H9 (cell line): ENCODE measurements around the gene IFT122. TPM values are rescaled to one million over a fixed set of nuclear protein-coding genes. Genes with fewer than 3 reads are reported as not detected.

Source experiments
- DNase-seq: peaks from one replicate; pipeline ENCODE4 v3.0.0-alpha.2; 2017
- H2AFZ ChIP-seq: one replicate; pipeline ENCODE4 v1.6.1; 2013; ENCODE audit warnings: mild to moderate bottlenecking, low read length, control low read depth, moderate library complexity
- H2AK5ac ChIP-seq: 2 replicates; pipeline ENCODE4 v1.6.1; 2013; ENCODE audit warnings: low read length, control low read depth, mixed read lengths; ENCODE audit not compliant: insufficient read length
- H2BK120ac ChIP-seq: one replicate; pipeline ENCODE4 v1.6.1; 2013; ENCODE audit warnings: low read depth, mild to moderate bottlenecking, low read length, control low read depth, inconsistent platforms; ENCODE audit not compliant: poor library complexity, severe bottlenecking
- H2BK12ac ChIP-seq: 2 replicates; pipeline ENCODE4 v1.6.1; 2013; ENCODE audit warnings: low read length, control low read depth, mixed read lengths, low read depth; ENCODE audit not compliant: insufficient read length
- H2BK15ac ChIP-seq: 2 replicates; pipeline ENCODE4 v1.6.1; 2013; ENCODE audit warnings: low read depth, low read length, control low read depth
- H2BK20ac ChIP-seq: one replicate; pipeline ENCODE4 v1.6.1; 2013; ENCODE audit warnings: low read depth, mild to moderate bottlenecking, low read length, control low read depth, inconsistent platforms; ENCODE audit not compliant: poor library complexity, severe bottlenecking
- H2BK5ac ChIP-seq: 2 replicates; pipeline ENCODE4 v1.6.1; 2013; ENCODE audit warnings: low read length, control low read depth, mixed read lengths; ENCODE audit not compliant: insufficient read length
- H3K14ac ChIP-seq: 2 replicates; pipeline ENCODE4 v1.6.1; 2013; ENCODE audit warnings: low read length, control low read depth; ENCODE audit not compliant: insufficient read depth
- H3K18ac ChIP-seq: 2 replicates; pipeline ENCODE4 v1.6.1; 2013; ENCODE audit warnings: low read depth, mild to moderate bottlenecking, mixed read lengths, low read length, control low read depth; ENCODE audit not compliant: insufficient read length
- H3K23ac ChIP-seq: 2 replicates; pipeline ENCODE4 v1.6.1; 2013; ENCODE audit warnings: low read length, control low read depth, mixed read lengths, low read depth; ENCODE audit not compliant: insufficient read length
- H3K23me2 ChIP-seq: 2 replicates; pipeline ENCODE4 v1.6.1; 2013; ENCODE audit warnings: low read depth, mild to moderate bottlenecking, mixed read lengths, low read length, control low read depth; ENCODE audit not compliant: insufficient read length, poor library complexity, severe bottlenecking
- H3K27ac ChIP-seq: 2 replicates; pipeline ENCODE4 v1.5.1; 2013; ENCODE audit warnings: low read length, control low read depth, mixed read lengths, low read depth; ENCODE audit not compliant: insufficient read length
- H3K27me3 ChIP-seq: 2 replicates; pipeline ENCODE4 v1.6.1; 2013; ENCODE audit warnings: low read length, control low read depth, inconsistent platforms; ENCODE audit not compliant: insufficient read depth
- H3K4ac ChIP-seq: 2 replicates; pipeline ENCODE4 v1.6.1; 2013; ENCODE audit warnings: low read depth, mild to moderate bottlenecking, control low read depth, inconsistent platforms, low read length, moderate library complexity
- H3K4me1 ChIP-seq: 2 replicates; pipeline ENCODE4 v1.6.1; 2013; ENCODE audit warnings: low read length, control low read depth, inconsistent platforms; ENCODE audit not compliant: insufficient read depth
- H3K4me2 ChIP-seq: 2 replicates; pipeline ENCODE4 v1.6.1; 2013; ENCODE audit warnings: low read length, control low read depth, mixed read lengths; ENCODE audit not compliant: insufficient read length, insufficient read depth
- H3K56ac ChIP-seq: 2 replicates; pipeline ENCODE4 v1.6.1; 2013; ENCODE audit warnings: low read depth, mild to moderate bottlenecking, mixed read lengths, low read length, control low read depth; ENCODE audit not compliant: insufficient read length
- H3K79me1 ChIP-seq: 2 replicates; pipeline ENCODE4 v1.6.1; 2013; ENCODE audit warnings: low read depth, mild to moderate bottlenecking, moderate library complexity, low read length, control low read depth, inconsistent platforms; ENCODE audit not compliant: insufficient read depth, poor library complexity, severe bottlenecking
- H3K79me2 ChIP-seq: 2 replicates; pipeline ENCODE4 v1.6.1; 2013; ENCODE audit warnings: low read length, control low read depth, inconsistent platforms; ENCODE audit not compliant: insufficient read depth
- H3K9ac ChIP-seq: 2 replicates; pipeline ENCODE4 v1.6.1; 2013; ENCODE audit warnings: low read length, control low read depth, mixed read lengths; ENCODE audit not compliant: insufficient read length; ENCODE audit errors: extremely low read depth
- H3K9me3 ChIP-seq: one replicate; pipeline ENCODE4 v1.6.1; 2013; ENCODE audit warnings: low read depth, low read length, inconsistent platforms; ENCODE audit not compliant: control insufficient read depth
- H3T11ph ChIP-seq: one replicate; pipeline ENCODE4 v1.6.1; 2013; ENCODE audit warnings: mild to moderate bottlenecking, low read length, control low read depth, inconsistent platforms
- H4K20me1 ChIP-seq: one replicate; pipeline ENCODE4 v1.6.1; 2013; ENCODE audit not compliant: control insufficient read depth, insufficient read length, insufficient read depth
- H4K5ac ChIP-seq: 2 replicates; pipeline ENCODE4 v1.6.1; 2013; ENCODE audit warnings: low read depth, mild to moderate bottlenecking, mixed read lengths, low read length, control low read depth; ENCODE audit not compliant: insufficient read length
- H4K8ac ChIP-seq: replicated peaks from 2 replicates; pipeline ENCODE4 v1.6.1; 2013; ENCODE audit warnings: low read length, control low read depth, mixed read lengths, low read depth; ENCODE audit not compliant: insufficient read length
- H4K91ac ChIP-seq: 2 replicates; pipeline ENCODE4 v1.6.1; 2013; ENCODE audit warnings: low read depth, mild to moderate bottlenecking, moderate library complexity, mixed read lengths, low read length, control low read depth; ENCODE audit not compliant: insufficient read length
- H3K27ac Mint-ChIP-seq, 3 experiments: 2 replicates in 2 of 3; 3 replicates in 1 of 3; pipeline ENCODE4 v1.8.0; 2020 to 2021; ENCODE audit warnings: mixed read lengths in 3 of 3, mild to moderate bottlenecking in 1 of 3, moderate library complexity in 1 of 3
- H3K27me3 Mint-ChIP-seq: 2 replicates; pipeline ENCODE4 v1.8.0; 2021; ENCODE audit warnings: low read depth, mild to moderate bottlenecking, moderate library complexity, mixed read lengths
- H3K36me3 Mint-ChIP-seq, 3 experiments: 2 replicates in 2 of 3; 3 replicates in 1 of 3; pipeline ENCODE4 v1.8.0; 2020 to 2021; ENCODE audit warnings: low read depth in 3 of 3, mixed read lengths in 3 of 3; ENCODE audit not compliant: insufficient read depth in 1 of 3
- H3K4me1 Mint-ChIP-seq, 2 experiments: 2 replicates each; pipeline ENCODE4 v1.8.0; 2020; ENCODE audit warnings: mixed read lengths in 2 of 2
- H3K4me3 Mint-ChIP-seq, 2 experiments: 2 replicates in 1 of 2; 3 replicates in 1 of 2; pipeline ENCODE4 v1.8.0; 2020 to 2021; ENCODE audit warnings: mild to moderate bottlenecking in 2 of 2, mixed read lengths in 2 of 2, moderate library complexity in 1 of 2
- H3K9me3 Mint-ChIP-seq, 2 experiments: 2 replicates in 1 of 2; 3 replicates in 1 of 2; pipeline ENCODE4 v1.8.0; 2020; ENCODE audit warnings: mild to moderate bottlenecking in 2 of 2, mixed read lengths in 2 of 2, moderate library complexity in 1 of 2
- WGBS: extraction: QIAGEN DNeasy Blood & Tissue Kit; methylation state at CpG from one replicate; pipeline ENCODE4 v1.1.7; 2013; ENCODE audit warnings: missing lambda C conversion rate, low lambda C conversion rate, mixed read lengths; ENCODE audit not compliant: insufficient read length; ENCODE audit errors: extremely low coverage; 5-methylcytosine and 5-hydroxymethylcytosine counted together
- total RNA-seq: library from RNA; stranded (reverse); gene quantifications from 2 replicates; pipeline ENCODE4 v1.2.1, GENCODE V29; 2021
- TF ChIP-seq, protein P1 (sequence below): fragments of 200-600 bp; sonication (generic); conservative IDR thresholded peaks from 3 replicates; pipeline ENCODE4 v1.8.0; 2021; ENCODE audit warnings: antibody characterized with exemption, mild to moderate bottlenecking

The IFT122 gene
- total RNA-seq, 1 experiment from 2014 or later, result 19.3 TPM

DNA sequence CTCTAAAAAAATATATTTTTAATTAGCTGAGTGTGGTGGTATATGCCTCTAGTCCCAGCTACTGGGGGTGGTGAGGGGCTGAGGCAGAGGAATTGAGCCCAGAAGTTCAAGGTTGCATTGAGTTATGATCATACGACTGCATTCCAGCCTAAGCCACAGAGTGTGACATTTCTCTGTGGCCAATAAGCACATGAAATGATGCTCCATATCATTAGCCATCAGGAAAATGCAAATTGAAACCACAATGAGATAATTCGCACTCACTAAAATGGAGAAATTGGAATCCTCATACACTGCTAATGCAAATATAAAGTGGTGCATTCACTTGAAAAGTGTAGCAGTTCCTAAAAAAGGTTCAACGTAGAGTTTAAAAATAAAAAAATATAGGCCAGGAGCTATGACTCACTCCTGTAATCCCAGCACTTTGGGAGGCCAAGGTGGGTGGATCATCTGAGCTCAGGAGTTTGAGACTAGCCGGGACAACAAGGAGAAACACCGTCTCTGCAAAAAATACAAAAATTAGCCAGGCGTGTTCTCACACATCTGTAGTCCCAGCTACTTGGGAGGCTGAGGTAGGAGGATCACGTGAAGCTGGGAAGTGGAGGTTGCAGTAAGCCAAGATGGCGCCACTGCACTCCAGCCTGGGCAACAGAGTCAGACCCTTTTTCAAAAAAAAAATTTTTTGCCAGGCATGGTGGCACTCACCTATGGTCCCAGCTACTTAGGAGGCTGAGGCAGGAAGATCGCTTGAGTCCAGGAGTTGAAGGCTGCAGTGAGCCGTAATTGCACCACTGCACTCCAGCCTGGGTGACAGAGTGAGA, 35.2 kb downstream of the IFT122 start:
- H3K18ac ChIP-seq, result no peak overlapping the region
- H3K27ac ChIP-seq, result no peak overlapping the region
- no peak overlapping the region for H4K5ac ChIP-seq
- Mint-ChIP-seq H3K9me3 (no peaks in the 10 kb centered on the region), H3K4me1 (no peaks in the 10 kb centered on the region), H3K27ac (peak overlapping the region in 1 of 3 experiments; percentile 49; a peak in 1 of 7 replicates), H3K36me3 (peaks cover 4 to 32% (median 26%) of the 10 kb centered on the region in 3 experiments; a peak in 6 of 7 replicates), H3K4me3 (no peak overlapping the region), H3K27me3 (no peaks in the 10 kb centered on the region)
- no peak for DNase-seq
- no peak overlapping the region for H2BK5ac ChIP-seq
- no peak overlapping the region for H3K9ac ChIP-seq
- H3K14ac ChIP-seq, result no peak overlapping the region
- no peak overlapping the region for H3K56ac ChIP-seq
- TF ChIP-seq, protein P1, sequence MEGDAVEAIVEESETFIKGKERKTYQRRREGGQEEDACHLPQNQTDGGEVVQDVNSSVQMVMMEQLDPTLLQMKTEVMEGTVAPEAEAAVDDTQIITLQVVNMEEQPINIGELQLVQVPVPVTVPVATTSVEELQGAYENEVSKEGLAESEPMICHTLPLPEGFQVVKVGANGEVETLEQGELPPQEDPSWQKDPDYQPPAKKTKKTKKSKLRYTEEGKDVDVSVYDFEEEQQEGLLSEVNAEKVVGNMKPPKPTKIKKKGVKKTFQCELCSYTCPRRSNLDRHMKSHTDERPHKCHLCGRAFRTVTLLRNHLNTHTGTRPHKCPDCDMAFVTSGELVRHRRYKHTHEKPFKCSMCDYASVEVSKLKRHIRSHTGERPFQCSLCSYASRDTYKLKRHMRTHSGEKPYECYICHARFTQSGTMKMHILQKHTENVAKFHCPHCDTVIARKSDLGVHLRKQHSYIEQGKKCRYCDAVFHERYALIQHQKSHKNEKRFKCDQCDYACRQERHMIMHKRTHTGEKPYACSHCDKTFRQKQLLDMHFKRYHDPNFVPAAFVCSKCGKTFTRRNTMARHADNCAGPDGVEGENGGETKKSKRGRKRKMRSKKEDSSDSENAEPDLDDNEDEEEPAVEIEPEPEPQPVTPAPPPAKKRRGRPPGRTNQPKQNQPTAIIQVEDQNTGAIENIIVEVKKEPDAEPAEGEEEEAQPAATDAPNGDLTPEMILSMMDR, result no peak
- no peak overlapping the region for H2AFZ ChIP-seq
- no peak overlapping the region for H4K91ac ChIP-seq
- H3K79me1 ChIP-seq, result no peaks in the 10 kb centered on the region
- H3K23me2 ChIP-seq, result no peaks in the 10 kb centered on the region
- H2BK15ac ChIP-seq, result no peak overlapping the region
- no peak overlapping the region for H2BK20ac ChIP-seq
- no peaks in the 10 kb centered on the region for H3K27me3 ChIP-seq
- no peak overlapping the region for H2AK5ac ChIP-seq
- H3K4ac ChIP-seq, result no peak overlapping the region
- H3K23ac ChIP-seq, result no peak overlapping the region
- H3K79me2 ChIP-seq, result no peaks in the 10 kb centered on the region
- no peaks in the 10 kb centered on the region for H3K4me1 ChIP-seq
- WGBS, result no CpG with 5 or more reads among the region's 10 CpGs
- no peak overlapping the region for H2BK12ac ChIP-seq
- no peak overlapping the region for H3T11ph ChIP-seq
- no peak overlapping the region for H3K4me2 ChIP-seq
- H4K8ac ChIP-seq, result no peak overlapping the region
- H4K20me1 ChIP-seq, result no peaks in the 10 kb centered on the region
- no peaks in the 10 kb centered on the region for H3K9me3 ChIP-seq
- no peak overlapping the region for H2BK120ac ChIP-seq
